Measurements from ENCODE around the gene DET1.

GRCh38 chr15:88465633-88466224 is 80.8 kb downstream of the DET1 start:
- TF ChIP-seq CTCF (IDR thresholded peaks at IDR 0.05; ENCODE audit: low read depth, low read length), result no peak
- no peak for TF ChIP-seq EZH2phosphoT487 (IDR thresholded peaks at IDR 0.05; ENCODE audit: low read depth)
